GM19468 (cell line): ENCODE data around the gene STARD9.
"Not testable (repeated sequence)": the region's sequence is repeated elsewhere in the genome, so short reads cannot be mapped to it uniquely, and the experiment has no call there.

Experiments
- ATAC-seq: cut with Tn5 transposase; IDR thresholded peaks from one replicate; pipeline ENCODE4 v1.9.1; 2021; ENCODE audit warnings: mild to moderate bottlenecking, moderate library complexity, moderate number of reproducible peaks; ENCODE audit not compliant: unreplicated experiment; ENCODE audit errors: extremely low read depth

Gene STARD9

GRCh38 chr15:42744195-42744594, 168.8 kb downstream of the STARD9 start:
- ATAC-seq, result no peak

- no peak for ATAC-seq
These were observed 173.9 kb downstream of the STARD9 start for GRCh38 chr15:42749266-42749665.

- ATAC-seq, result no peak
These were observed 174.9 kb downstream of the STARD9 start for GRCh38 chr15:42750306-42750705.

- no peak for ATAC-seq
These were observed 183.7 kb downstream of the STARD9 start for GRCh38 chr15:42759093-42759492.

GRCh38 chr15:42760759-42761158, 185.4 kb downstream of the STARD9 start:
- no peak for ATAC-seq

- ATAC-seq, result not testable (repeated sequence)
These were observed 186.4 kb downstream of the STARD9 start for GRCh38 chr15:42761813-42762212.

GRCh38 chr15:42764154-42764731, 188.8 kb downstream of the STARD9 start:
- ATAC-seq, result not testable (repeated sequence)

- ATAC-seq, result not testable (repeated sequence)
These were observed 190.7 kb downstream of the STARD9 start for GRCh38 chr15:42766109-42766508.
